Rectal smooth muscle tissue (tissue), 1 donor: ENCODE results near the gene NOX5.

Experiments
- H3K27ac ChIP-seq: one replicate; pipeline ENCODE4 v1.7.0; 2013; ENCODE audit warnings: low read depth, low read length, inconsistent platforms
- H3K27me3 ChIP-seq: one replicate; pipeline ENCODE4 v1.7.0; 2013; ENCODE audit warnings: low read length; ENCODE audit not compliant: control insufficient read depth, insufficient read depth
- H3K36me3 ChIP-seq: one replicate; pipeline ENCODE4 v1.7.0; 2013; ENCODE audit warnings: low read length; ENCODE audit not compliant: control insufficient read depth, insufficient read depth
- H3K4me1 ChIP-seq: one replicate; pipeline ENCODE4 v1.7.0; 2013; ENCODE audit warnings: low read length; ENCODE audit not compliant: control insufficient read depth, insufficient read depth
- H3K4me3 ChIP-seq: one replicate; pipeline ENCODE4 v1.7.0; 2013; ENCODE audit warnings: low read length
- H3K9ac ChIP-seq: one replicate; pipeline ENCODE4 v1.7.0; 2013; ENCODE audit warnings: low read length

The NOX5 gene

GRCh38 chr15:68983961-68984481 is 30.5 kb upstream of the NOX5 start:
- no peak overlapping the region for H3K4me3 ChIP-seq
- H3K27ac ChIP-seq: no peak overlapping the region
- H3K27me3 ChIP-seq: no peaks in the 10 kb centered on the region
- no peaks in the 10 kb centered on the region for H3K36me3 ChIP-seq
- H3K9ac ChIP-seq: no peak overlapping the region
- no peaks in the 10 kb centered on the region for H3K4me1 ChIP-seq

- Histone ChIP-seq H3K27me3 (no peaks in the 10 kb centered on the region), H3K9ac (no peak overlapping the region), H3K27ac (no peak overlapping the region), H3K36me3 (no peaks in the 10 kb centered on the region), H3K4me3 (no peak overlapping the region), H3K4me1 (no peaks in the 10 kb centered on the region)
Observed at GRCh38 chr15:68984586-68984985, 29.9 kb upstream of the NOX5 start.

- Histone ChIP-seq H3K4me3 (no peak overlapping the region), H3K9ac (no peak overlapping the region), H3K27me3 (no peaks in the 10 kb centered on the region), H3K4me1 (no peaks in the 10 kb centered on the region), H3K27ac (no peak overlapping the region), H3K36me3 (no peaks in the 10 kb centered on the region)
Observed at GRCh38 chr15:68985361-68985891, 29.1 kb upstream of the NOX5 start.

GRCh38 chr15:68986322-68986721 is 28.2 kb upstream of the NOX5 start:
- Histone ChIP-seq H3K27ac (no peak overlapping the region), H3K27me3 (no peaks in the 10 kb centered on the region), H3K36me3 (no peaks in the 10 kb centered on the region), H3K9ac (no peak overlapping the region), H3K4me3 (no peak overlapping the region), H3K4me1 (no peaks in the 10 kb centered on the region)

GRCh38 chr15:68987120-68987519 is 27.4 kb upstream of the NOX5 start:
- no peak overlapping the region for H3K27ac ChIP-seq
- no peaks in the 10 kb centered on the region for H3K36me3 ChIP-seq
- H3K4me1 ChIP-seq: no peaks in the 10 kb centered on the region
- H3K9ac ChIP-seq: no peak overlapping the region
- H3K4me3 ChIP-seq: no peak overlapping the region
- no peaks in the 10 kb centered on the region for H3K27me3 ChIP-seq

- no peaks in the 10 kb centered on the region for H3K27me3 ChIP-seq
- no peak overlapping the region for H3K4me3 ChIP-seq
- H3K4me1 ChIP-seq: no peaks in the 10 kb centered on the region
- no peaks in the 10 kb centered on the region for H3K36me3 ChIP-seq
- H3K27ac ChIP-seq: no peak overlapping the region
- no peak overlapping the region for H3K9ac ChIP-seq
Observed at GRCh38 chr15:68987676-68988075, 26.8 kb upstream of the NOX5 start.

- Histone ChIP-seq H3K9ac (no peak overlapping the region), H3K27ac (no peak overlapping the region), H3K27me3 (no peaks in the 10 kb centered on the region), H3K36me3 (no peaks in the 10 kb centered on the region), H3K4me3 (no peak overlapping the region), H3K4me1 (no peaks in the 10 kb centered on the region)
Observed at GRCh38 chr15:68989541-68990230, 24.8 kb upstream of the NOX5 start.

GRCh38 chr15:68990231-68990991 is 24.1 kb upstream of the NOX5 start:
- Histone ChIP-seq H3K36me3 (no peaks in the 10 kb centered on the region), H3K27me3 (no peaks in the 10 kb centered on the region), H3K4me3 (no peak overlapping the region), H3K27ac (no peak overlapping the region), H3K9ac (no peak overlapping the region), H3K4me1 (no peaks in the 10 kb centered on the region)

GRCh38 chr15:68990992-68991500 is 23.4 kb upstream of the NOX5 start:
- Histone ChIP-seq H3K36me3 (no peaks in the 10 kb centered on the region), H3K4me3 (no peak overlapping the region), H3K27me3 (no peaks in the 10 kb centered on the region), H3K4me1 (no peaks in the 10 kb centered on the region), H3K9ac (no peak overlapping the region), H3K27ac (no peak overlapping the region)

- Histone ChIP-seq H3K4me3 (no peak overlapping the region), H3K27me3 (no peaks in the 10 kb centered on the region), H3K36me3 (no peaks in the 10 kb centered on the region), H3K27ac (no peak overlapping the region), H3K9ac (no peak overlapping the region), H3K4me1 (no peaks in the 10 kb centered on the region)
Observed at GRCh38 chr15:68991723-68992122, 22.8 kb upstream of the NOX5 start.

- no peaks in the 10 kb centered on the region for H3K36me3 ChIP-seq
- no peaks in the 10 kb centered on the region for H3K27me3 ChIP-seq
- no peak overlapping the region for H3K4me3 ChIP-seq
- H3K9ac ChIP-seq: no peak overlapping the region
- no peak overlapping the region for H3K27ac ChIP-seq
- no peaks in the 10 kb centered on the region for H3K4me1 ChIP-seq
Observed at GRCh38 chr15:68992696-68993095, 21.8 kb upstream of the NOX5 start.

GRCh38 chr15:68993276-68993675 is 21.2 kb upstream of the NOX5 start:
- Histone ChIP-seq H3K27ac (no peak overlapping the region), H3K27me3 (no peaks in the 10 kb centered on the region), H3K36me3 (no peaks in the 10 kb centered on the region), H3K4me1 (no peaks in the 10 kb centered on the region), H3K9ac (no peak overlapping the region), H3K4me3 (no peak overlapping the region)
